ENCODE results near the gene KRTAP4-11.
"Not testable (repeated sequence)": the region's sequence is repeated elsewhere in the genome, so short reads cannot be mapped to it uniquely, and the experiment has no call there.

KRTAP4-11 gene

DNA sequence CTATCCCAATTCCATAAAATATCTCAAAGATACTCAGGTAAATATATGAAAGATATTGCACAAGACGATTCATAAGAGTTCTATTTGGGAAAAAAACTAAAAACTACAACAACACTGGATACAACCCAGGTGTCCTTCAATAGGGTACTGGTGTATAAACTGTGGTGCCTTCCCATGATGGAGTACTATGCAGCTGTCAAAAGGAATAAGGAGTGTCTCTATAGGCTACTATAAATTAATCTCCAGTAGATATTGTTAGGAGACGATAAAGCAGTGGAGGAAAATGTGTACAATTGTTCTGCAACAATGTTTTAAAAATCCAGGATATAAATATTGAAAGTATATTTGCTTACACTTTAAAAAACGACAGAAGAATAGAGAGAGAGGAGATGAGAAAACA is 8.2 kb upstream of the KRTAP4-11 start:
- no peak overlapping the region for H3K4me3 ChIP-seq (ENCODE audit: low read depth, low read length)
- DNase-seq (ENCODE audit: low read depth, low spot score): no peak
- TF ChIP-seq, protein P1, sequence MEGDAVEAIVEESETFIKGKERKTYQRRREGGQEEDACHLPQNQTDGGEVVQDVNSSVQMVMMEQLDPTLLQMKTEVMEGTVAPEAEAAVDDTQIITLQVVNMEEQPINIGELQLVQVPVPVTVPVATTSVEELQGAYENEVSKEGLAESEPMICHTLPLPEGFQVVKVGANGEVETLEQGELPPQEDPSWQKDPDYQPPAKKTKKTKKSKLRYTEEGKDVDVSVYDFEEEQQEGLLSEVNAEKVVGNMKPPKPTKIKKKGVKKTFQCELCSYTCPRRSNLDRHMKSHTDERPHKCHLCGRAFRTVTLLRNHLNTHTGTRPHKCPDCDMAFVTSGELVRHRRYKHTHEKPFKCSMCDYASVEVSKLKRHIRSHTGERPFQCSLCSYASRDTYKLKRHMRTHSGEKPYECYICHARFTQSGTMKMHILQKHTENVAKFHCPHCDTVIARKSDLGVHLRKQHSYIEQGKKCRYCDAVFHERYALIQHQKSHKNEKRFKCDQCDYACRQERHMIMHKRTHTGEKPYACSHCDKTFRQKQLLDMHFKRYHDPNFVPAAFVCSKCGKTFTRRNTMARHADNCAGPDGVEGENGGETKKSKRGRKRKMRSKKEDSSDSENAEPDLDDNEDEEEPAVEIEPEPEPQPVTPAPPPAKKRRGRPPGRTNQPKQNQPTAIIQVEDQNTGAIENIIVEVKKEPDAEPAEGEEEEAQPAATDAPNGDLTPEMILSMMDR (IDR thresholded peaks at IDR 0.05; ENCODE audit: insufficient read depth, low read length, missing control alignments): no peak
- ChIA-PET POLR2A (no interaction called here), CTCF (no interaction called here)

DNA sequence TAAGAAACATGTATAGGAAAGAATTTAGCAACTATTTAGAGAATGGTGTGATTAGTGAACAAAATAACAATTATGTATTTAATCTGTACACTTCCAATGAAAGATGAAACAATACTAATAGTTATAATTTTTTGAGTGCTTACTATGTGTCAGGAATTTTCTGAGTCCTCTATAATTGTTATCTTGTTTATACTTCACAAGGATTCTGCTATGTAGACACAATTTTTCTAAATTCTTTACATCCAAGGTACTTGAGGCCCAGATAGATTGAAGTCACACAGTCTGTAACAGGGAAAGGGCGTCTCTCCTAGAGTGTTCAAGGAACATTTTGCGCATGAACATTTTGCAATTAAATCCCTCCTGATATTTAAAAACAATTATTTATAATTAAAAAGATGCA is 6.9 kb upstream of the KRTAP4-11 start:
- H3K4me3 ChIP-seq (ENCODE audit: low read depth, low read length): no peak overlapping the region
- no peak for DNase-seq (ENCODE audit: low read depth, low spot score)
- ChIA-PET CTCF (interaction anchor here (1.0 to 1.3 kb wide), 2 partner anchors 16 to 424 kb away, joined by 3 to 5 read pairs; no protein-coding TSS in a partner anchor), POLR2A (no interaction called here)
- TF ChIP-seq, protein P1 (IDR thresholded peaks at IDR 0.05; ENCODE audit: insufficient read depth, low read length, missing control alignments): no peak

DNA sequence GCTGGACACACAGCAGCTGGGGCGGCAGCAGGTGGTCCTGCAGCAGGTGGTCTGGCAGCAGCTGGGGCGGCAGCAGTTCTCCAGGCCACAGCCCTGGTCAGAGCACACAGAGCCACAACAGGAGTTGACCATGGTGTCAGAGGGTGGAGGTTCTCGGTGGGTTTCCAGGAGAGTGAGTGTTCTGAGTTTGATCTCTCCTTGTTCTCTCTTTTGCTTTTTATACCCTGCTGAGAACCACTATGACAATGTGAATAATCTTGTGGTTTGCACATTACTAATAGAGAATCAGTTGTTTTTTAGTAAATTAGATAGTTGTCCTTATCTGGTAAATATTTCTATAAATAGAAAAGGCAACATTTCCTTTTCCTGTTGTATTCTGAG is 5.8 kb upstream of the KRTAP4-11 start, which contains the start of gene KRTAP4-12:
Gene KRTAP4-12 (minus strand): TSS at position 192 of the 381 bp plus-strand sequence. CDS start 60 bp downstream, at position 132.
- CTCF ChIA-PET: interaction anchor here (1.0 to 1.3 kb wide), 2 partner anchors 17 to 425 kb away, joined by 3 to 5 read pairs; no protein-coding TSS in a partner anchor
- DNase-seq (ENCODE audit: low read depth, low spot score); H3K4me3 ChIP-seq (ENCODE audit: low read depth, low read length); POLR2A ChIA-PET: not testable (repeated sequence)

DNA sequence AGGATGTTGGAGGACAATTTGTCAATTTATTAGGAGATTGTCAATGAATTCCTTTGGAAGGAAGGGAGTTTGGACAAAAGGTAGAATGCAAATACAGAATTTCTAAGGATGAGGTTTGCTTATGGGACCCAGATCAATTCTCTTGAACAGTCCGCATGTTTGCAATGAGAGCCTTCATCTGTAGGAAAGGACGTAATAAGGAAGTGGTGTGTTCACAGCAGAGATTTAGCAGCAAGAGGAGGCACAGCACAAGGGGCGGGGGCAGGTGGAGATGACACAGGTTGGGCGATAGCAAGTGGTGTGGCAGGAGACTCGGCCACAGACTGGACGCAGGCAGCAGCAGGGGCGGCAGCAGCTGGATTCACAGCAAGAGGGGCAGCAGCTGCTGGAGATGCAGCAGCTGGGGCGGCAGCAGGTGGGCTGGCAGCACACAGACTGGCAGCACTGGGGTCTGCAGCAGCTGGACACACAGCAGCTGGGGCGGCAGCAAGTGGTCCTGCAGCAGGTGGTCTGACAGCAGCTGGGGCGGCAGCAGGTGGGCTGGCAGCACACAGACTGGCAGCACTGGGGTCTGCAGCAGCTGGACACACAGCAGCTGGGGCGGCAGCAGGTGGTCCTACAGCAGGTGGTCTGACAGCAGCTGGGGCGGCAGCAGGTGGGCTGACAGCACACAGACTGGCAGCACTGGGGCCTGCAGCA is 5.3 kb upstream of the KRTAP4-11 start:
- DNase-seq (ENCODE audit: low read depth, low spot score); H3K4me3 ChIP-seq (ENCODE audit: low read depth, low read length); POLR2A ChIA-PET: not testable (repeated sequence)
- CTCF ChIA-PET: interaction anchor here (1.3 kb wide), 1 partner anchor 426 kb away, joined by 5 read pairs; no protein-coding TSS in a partner anchor

DNA sequence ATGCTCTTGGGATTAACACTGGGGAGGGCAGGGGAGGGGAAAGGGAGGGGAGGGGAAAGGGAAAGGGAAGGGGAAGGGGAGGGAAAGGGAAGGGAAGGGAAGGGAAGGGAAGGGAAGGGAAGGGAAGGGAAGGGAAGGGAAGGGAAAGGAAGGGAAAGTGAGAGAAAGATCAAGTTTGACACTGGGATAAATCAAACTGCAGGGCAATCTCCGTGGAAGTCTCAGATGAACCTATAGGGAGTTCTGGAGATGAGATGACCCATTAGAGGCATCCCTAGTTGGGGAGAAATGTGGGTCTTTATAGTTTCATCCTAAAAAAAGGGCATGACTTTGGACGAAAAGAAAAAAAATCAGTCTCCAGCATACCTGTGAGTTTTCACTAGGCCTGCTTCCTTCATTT is 3.6 kb upstream of the KRTAP4-11 start:
- CTCF ChIA-PET: no interaction called here
- TF ChIP-seq, protein P1 (IDR thresholded peaks at IDR 0.05; ENCODE audit: insufficient read depth, low read length, missing control alignments): no peak
- no peak for DNase-seq (ENCODE audit: low read depth, low spot score)
- no peak overlapping the region for H3K4me3 ChIP-seq (ENCODE audit: low read depth, low read length)
- POLR2A ChIA-PET: no interaction called here

DNA sequence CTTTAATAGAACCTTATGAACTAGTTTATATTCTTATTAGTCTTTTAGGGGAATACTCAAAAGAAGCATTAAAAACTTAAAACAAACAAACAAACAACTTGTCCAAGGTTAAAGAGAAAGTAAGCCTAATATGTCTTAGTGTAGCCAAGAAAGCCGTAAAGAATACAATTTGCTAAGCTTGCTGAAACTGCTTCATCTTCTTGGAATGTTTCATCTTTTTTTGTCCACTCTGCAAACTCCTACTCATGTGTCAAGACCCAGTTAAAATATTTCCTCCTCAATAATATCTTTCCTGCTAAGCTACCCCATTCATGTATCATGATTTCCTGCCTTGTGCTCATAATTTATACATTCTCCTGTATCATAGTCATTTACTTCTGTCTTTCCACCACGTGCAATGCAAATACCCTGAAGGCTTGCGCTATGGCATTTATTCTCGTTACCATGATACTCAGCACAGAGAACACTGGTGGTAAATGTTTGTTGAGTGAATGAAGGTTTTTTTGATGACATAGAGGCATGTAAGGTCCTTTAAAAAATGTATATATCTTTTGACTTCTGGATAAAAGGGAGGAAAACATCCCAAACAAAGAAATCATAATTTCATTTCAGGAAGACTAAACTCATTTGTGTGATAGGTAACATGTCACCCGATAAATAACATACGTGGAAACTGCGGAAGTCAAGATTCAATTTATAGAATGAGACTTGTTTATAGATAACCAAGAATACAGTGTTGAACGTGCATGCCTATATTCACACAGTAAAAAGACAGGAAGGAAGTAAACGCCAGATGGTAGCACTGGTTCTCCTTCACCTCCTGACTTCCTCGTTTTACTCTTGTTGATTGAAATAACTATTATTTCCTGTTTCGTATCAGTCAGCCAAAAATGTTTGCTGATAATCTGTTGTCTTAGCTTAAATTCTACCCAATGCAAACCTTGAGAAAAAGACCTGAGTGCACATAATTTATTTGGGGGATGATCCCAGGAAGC is 1.8 kb upstream of the KRTAP4-11 start:
- ChIA-PET POLR2A (interaction anchor here (0.7 kb wide), 1 partner anchor 134 kb away, joined by 4 read pairs; no protein-coding TSS in a partner anchor), CTCF (interaction anchor here (1.2 kb wide), 1 partner anchor 11 kb away, joined by 3 read pairs; no protein-coding TSS in a partner anchor)
- DNase-seq (ENCODE audit: low read depth, low spot score); H3K4me3 ChIP-seq (ENCODE audit: low read depth, low read length): not testable (repeated sequence)

DNA sequence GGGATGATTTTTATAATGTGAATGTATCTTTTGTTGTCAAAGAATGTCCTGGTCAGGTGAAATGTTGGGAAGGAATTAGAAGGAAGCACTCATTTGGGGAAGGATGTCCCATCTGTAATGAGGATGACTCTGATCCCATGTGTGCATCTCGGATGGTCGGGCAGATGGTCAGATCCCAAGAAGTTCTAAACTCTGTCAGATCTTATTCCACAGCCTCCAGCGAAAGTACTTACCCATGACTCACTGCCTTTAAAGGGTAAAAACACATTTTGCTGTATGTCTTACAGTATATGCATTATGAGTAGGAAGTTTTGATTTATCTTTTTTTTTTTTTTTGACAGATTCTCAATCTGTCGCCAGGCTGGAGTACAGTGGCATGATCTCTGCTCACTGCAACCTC is 548 bp upstream of the KRTAP4-11 start:
- TF ChIP-seq, protein P1 (IDR thresholded peaks at IDR 0.05; ENCODE audit: insufficient read depth, low read length, missing control alignments): no peak
- ChIA-PET CTCF (no interaction called here), POLR2A (no interaction called here)
- DNase-seq (ENCODE audit: low read depth, low spot score): no peak
- no peak overlapping the region for H3K4me3 ChIP-seq (ENCODE audit: low read depth, low read length)

Data from AG04449 (cell line).